Kidney (tissue), 14 donors: ENCODE measurements around the gene TM4SF18. TPM values are rescaled to one million over a fixed set of nuclear protein-coding genes. Genes with fewer than 3 reads are reported as not detected.
"Not testable (repeated sequence)": the region's sequence is repeated elsewhere in the genome, so short reads cannot be mapped to it uniquely, and the experiment has no call there.

Source experiments
- DNase-seq, 5 donors: peaks; one replicate each; pipeline ENCODE4 v3.0.0-alpha.2; 2013 to 2020
- FAIRE-seq: peaks from 2 replicates; lab custom pipeline; 2012; peaks lifted over from hg19 to GRCh38; lab: Jason Lieb, UNC
- H3K27ac ChIP-seq, 2 donors: one replicate each; pipeline ENCODE4 v1.7.0; 2013; ENCODE audit warnings: low read depth in 2 of 2, low read length in 2 of 2, inconsistent platforms in 1 of 2
- H3K27me3 ChIP-seq: one replicate; pipeline ENCODE4 v1.7.1; 2013; ENCODE audit warnings: low read length, inconsistent platforms; ENCODE audit not compliant: control insufficient read depth, insufficient read depth
- H3K36me3 ChIP-seq, 3 donors: one replicate each; pipeline versions ENCODE4 v1.7.0 to v1.7.1; 2013; ENCODE audit warnings: low read length in 3 of 3, control low read depth in 1 of 3, inconsistent platforms in 1 of 3; ENCODE audit not compliant: insufficient read depth in 3 of 3, control insufficient read depth in 2 of 3
- H3K4me1 ChIP-seq, 3 donors: one replicate each; pipeline versions ENCODE4 v1.7.0 to v1.7.1; 2013; ENCODE audit warnings: low read length in 3 of 3, inconsistent platforms in 1 of 3, low read depth in 1 of 3; ENCODE audit not compliant: control insufficient read depth in 2 of 3, insufficient read depth in 2 of 3
- H3K4me3 ChIP-seq, 3 donors: one replicate each; pipeline versions ENCODE4 v1.7.0 to v1.8.1; 2013; ENCODE audit warnings: low read length in 3 of 3, control low read depth in 1 of 3, inconsistent platforms in 1 of 3
- H3K9ac ChIP-seq, 3 donors: one replicate each; pipeline versions ENCODE4 v1.7.0 to v1.7.1; 2013; ENCODE audit warnings: low read length in 3 of 3, control low read depth in 1 of 3, inconsistent platforms in 1 of 3
- H3K9me3 ChIP-seq, 3 donors: one replicate each; pipeline versions ENCODE4 v1.7.0 to v1.7.1; 2013; ENCODE audit warnings: low read length in 3 of 3, control low read depth in 1 of 3, inconsistent platforms in 1 of 3; ENCODE audit not compliant: control insufficient read depth in 2 of 3, insufficient read depth in 1 of 3
- CTCF ChIP-seq: IDR thresholded peaks from 3 replicates; pipeline ENCODE4 v1.5.1; 2012; ENCODE audit warnings: mild to moderate bottlenecking, moderate library complexity, borderline replicate concordance; ENCODE audit not compliant: insufficient read depth; ENCODE audit errors: extremely low read depth
- intact Hi-C: fragments of 100-400 bp; cut with DNase I; formaldehyde crosslinking; loops from one replicate; pipeline ENCODE4 v1.11.1; 2022
- polyA plus RNA-seq: library from polyadenylated mRNA; stranded (reverse); fragments of 350-450 nt; fragmentation: Illumina TruSeq; extraction: RNeasy Lipid Tissue Mini Kit (QIAGEN cat#74804); gene quantifications from one replicate; pipeline ENCODE4 v1.2.3, GENCODE V29; 2014; ENCODE audit warnings: low read depth, low replicate concordance; ENCODE audit not compliant: insufficient read depth
- total RNA-seq: library from RNA; stranded (reverse); fragmentation: NEBNext Ultra II Directional; extraction: Animal tissue kit (Norgen Biotek cat#: 25700); gene quantifications from one replicate; pipeline ENCODE4 v1.2.1, GENCODE V29; 2021
- donor health status: control.
- donor health status: control.
- donor health status: control.
- donor health status: control.
- donor health status: control.
- donor health status: DM: yes; HTN: yes; CAD: no.
- donor health status: Normal renal cell carcinoma (clear cell type).

TM4SF18 gene
- total and polyA plus RNA-seq, 2 donors from 2014 or later, result 14.2 to 19.7 TPM

DNA sequence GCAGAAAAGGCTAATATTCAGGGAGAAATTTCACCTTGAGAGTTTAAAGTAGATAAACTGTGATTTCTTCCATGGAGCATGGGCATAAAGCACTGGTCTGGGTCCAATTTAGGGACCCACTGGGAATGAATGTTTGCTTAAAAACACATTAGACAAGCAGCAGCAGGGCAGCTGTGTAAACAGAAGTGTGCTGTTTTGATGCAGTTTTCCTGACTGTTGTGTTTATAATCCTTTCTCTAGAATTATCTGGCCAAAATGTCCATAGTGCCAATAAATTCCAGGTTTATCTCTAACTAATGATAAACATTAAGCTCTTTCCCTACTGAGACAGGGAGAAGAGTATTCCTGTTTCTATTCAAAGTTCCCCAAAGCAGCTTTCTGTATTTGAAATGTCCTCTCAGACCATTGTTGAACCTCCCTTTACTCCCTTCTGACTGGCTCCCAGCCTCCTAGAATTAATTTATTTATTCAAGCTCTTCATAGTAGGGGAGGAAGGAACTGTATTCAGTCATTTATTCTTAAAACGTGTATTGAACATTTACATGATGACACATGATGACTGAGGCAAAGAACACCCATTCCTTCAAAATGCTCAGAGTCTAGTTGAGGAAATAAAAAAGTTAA is 7.0 kb upstream of the TM4SF18 start:
- no peaks in the 10 kb centered on the region for H3K27me3 ChIP-seq
- no peak for TF ChIP-seq CTCF
- DNase-seq (peak in 1 of 5 donors; percentile 20), FAIRE-seq (no peak)
- H3K9me3 ChIP-seq, result no peaks in the 10 kb centered on the region
- H3K4me3 ChIP-seq, result no peak overlapping the region
- peaks cover 0 to 5% (median 0%) of the 10 kb centered on the region in 3 donors for H3K4me1 ChIP-seq
- H3K9ac ChIP-seq, result peak overlapping the region in 1 of 3 donors; percentile 17
- intact Hi-C loops, result no loop called here
- peak overlapping the region; percentile 82 to 93 for H3K27ac ChIP-seq
- no peaks in the 10 kb centered on the region for H3K36me3 ChIP-seq

DNA sequence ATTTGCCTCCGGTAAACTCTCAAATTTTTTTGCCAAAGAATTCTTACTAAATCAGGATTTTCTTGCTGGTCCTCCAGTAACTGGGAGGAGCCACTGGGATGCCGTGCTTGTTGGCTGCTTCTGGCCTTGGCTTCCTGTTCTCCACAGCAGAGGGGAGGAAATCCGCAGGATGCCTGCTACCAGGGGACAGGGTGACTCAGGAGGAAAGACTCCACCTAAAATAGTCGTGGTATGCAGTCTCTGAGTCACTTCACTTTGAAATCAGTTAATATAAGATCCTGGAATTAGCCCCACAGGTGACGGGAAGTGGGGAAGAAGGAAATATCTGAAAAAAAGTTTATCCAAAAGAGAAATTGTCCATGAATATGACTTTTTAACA is 6.5 kb upstream of the TM4SF18 start:
- no peak overlapping the region for H3K4me3 ChIP-seq
- FAIRE-seq (peak; percentile 72), DNase-seq (peak in 3 of 5 donors; percentile 29 to 93 (median 74))
- no peaks in the 10 kb centered on the region for H3K9me3 ChIP-seq
- peak overlapping the region in 1 of 3 donors; percentile 17 for H3K9ac ChIP-seq
- intact Hi-C loops, result no loop called here
- H3K27ac ChIP-seq, result peak overlapping the region; percentile 82 to 93
- peaks cover 0 to 5% (median 0%) of the 10 kb centered on the region in 3 donors for H3K4me1 ChIP-seq
- no peak for TF ChIP-seq CTCF
- H3K36me3 ChIP-seq, result no peaks in the 10 kb centered on the region
- no peaks in the 10 kb centered on the region for H3K27me3 ChIP-seq

GRCh38 chr3:149337486-149337885 is 4.0 kb upstream of the TM4SF18 start:
- intact Hi-C loops, H3K27ac ChIP-seq, DNase-seq, H3K36me3 ChIP-seq, FAIRE-seq, H3K4me3 ChIP-seq, H3K9me3 ChIP-seq, H3K27me3 ChIP-seq, H3K9ac ChIP-seq: not testable (repeated sequence)
- peaks cover 0 to 18% (median 0%) of the 10 kb centered on the region in 3 donors for H3K4me1 ChIP-seq

GRCh38 chr3:149336925-149337324 is 3.5 kb upstream of the TM4SF18 start:
- Histone ChIP-seq H3K9ac (no peak overlapping the region), H3K9me3 (no peaks in the 10 kb centered on the region), H3K27me3 (no peaks in the 10 kb centered on the region), H3K4me1 (peaks cover 0 to 18% (median 0%) of the 10 kb centered on the region in 3 donors), H3K4me3 (no peak overlapping the region), H3K27ac (no peak overlapping the region), H3K36me3 (no peaks in the 10 kb centered on the region)
- DNase-seq (no peak), FAIRE-seq (no peak)
- no peak for TF ChIP-seq CTCF
- intact Hi-C loops, result no loop called here
